ENCODE measurements around the gene CYP1A2.

CYP1A2 gene

DNA sequence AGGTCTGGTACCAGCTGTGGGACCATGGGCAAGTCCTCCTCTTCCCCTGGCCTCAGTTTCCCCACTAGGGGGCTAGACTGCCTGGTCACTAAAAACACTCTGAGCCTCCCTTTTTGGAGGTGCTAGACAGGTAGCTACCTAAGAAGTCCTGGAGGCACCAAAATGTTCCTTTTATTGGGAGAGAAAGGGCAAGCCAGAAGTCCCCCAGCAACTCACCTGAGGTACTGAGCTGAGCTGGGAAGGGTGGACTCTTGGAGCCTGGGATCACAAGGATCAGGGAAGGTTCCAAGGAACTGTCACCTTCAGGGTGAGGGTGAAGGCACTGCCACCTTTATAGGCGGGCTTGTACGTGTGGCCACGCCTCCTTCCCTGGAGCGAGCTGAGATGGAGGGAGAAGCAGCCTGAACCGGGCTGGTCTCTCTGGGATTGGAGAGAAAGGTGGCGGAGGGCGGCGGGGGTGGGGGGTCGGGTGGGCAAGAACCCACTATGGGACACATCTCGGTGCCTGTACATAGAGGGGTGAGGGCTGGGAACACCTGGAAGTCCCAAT is 23.3 kb upstream of the CYP1A2 start, which contains the start of gene CYP1A1:
TSS of gene CYP1A1 (minus strand) at position 304 of the 550 bp plus-strand sequence. CDS start 2,431 bp downstream, outside the sequence.
- H2AFZ ChIP-seq (ENCODE audit: low read depth, low read length): no peak within 1 kb of the TSS
- no peak within 1 kb of the TSS for H3K4me3 ChIP-seq (ENCODE audit: low read depth in 1 of 2, low read length in 2 of 2)
- no peak within 1 kb of the TSS for H3K9ac ChIP-seq (ENCODE audit: low read depth, low read length)
- H3K4me1 ChIP-seq (ENCODE audit: insufficient read depth, low read length): no peaks in the 10 kb centered on the region
- no peak within 1 kb of the TSS for H3K4me2 ChIP-seq (ENCODE audit: insufficient read depth, low read length)
- no peak within 1 kb of the TSS for H3K27ac ChIP-seq (ENCODE audit: low read length)
- peaks cover 8% of the 10 kb centered on the region for H3K27me3 ChIP-seq (ENCODE audit: insufficient read depth, low read length, poor library complexity)
- ATAC-seq (ENCODE audit: insufficient read depth, low read depth): no peak
- DNase-seq: no peak
- H3K79me2 ChIP-seq (ENCODE audit: insufficient read depth, low read length): no peaks in the 10 kb centered on the region
- TF ChIP-seq, protein P1, sequence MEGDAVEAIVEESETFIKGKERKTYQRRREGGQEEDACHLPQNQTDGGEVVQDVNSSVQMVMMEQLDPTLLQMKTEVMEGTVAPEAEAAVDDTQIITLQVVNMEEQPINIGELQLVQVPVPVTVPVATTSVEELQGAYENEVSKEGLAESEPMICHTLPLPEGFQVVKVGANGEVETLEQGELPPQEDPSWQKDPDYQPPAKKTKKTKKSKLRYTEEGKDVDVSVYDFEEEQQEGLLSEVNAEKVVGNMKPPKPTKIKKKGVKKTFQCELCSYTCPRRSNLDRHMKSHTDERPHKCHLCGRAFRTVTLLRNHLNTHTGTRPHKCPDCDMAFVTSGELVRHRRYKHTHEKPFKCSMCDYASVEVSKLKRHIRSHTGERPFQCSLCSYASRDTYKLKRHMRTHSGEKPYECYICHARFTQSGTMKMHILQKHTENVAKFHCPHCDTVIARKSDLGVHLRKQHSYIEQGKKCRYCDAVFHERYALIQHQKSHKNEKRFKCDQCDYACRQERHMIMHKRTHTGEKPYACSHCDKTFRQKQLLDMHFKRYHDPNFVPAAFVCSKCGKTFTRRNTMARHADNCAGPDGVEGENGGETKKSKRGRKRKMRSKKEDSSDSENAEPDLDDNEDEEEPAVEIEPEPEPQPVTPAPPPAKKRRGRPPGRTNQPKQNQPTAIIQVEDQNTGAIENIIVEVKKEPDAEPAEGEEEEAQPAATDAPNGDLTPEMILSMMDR (IDR thresholded peaks at IDR 0.05; ENCODE audit: borderline replicate concordance, extremely low read depth, low read length, poor library complexity, severe bottlenecking): no peak
- TF ChIP-seq EZH2 (IDR thresholded peaks at IDR 0.05; ENCODE audit: borderline replicate concordance, low read depth, low read length, severe bottlenecking): no peak
- H3K9me3 ChIP-seq (ENCODE audit: insufficient read depth, low read length, severe bottlenecking): no peaks in the 10 kb centered on the region
- H4K20me1 ChIP-seq (ENCODE audit: insufficient read depth, low read length): no peaks in the 10 kb centered on the region
- H3K36me3 ChIP-seq (ENCODE audit: insufficient read depth, low read length): no peaks in the 10 kb centered on the region

DNA sequence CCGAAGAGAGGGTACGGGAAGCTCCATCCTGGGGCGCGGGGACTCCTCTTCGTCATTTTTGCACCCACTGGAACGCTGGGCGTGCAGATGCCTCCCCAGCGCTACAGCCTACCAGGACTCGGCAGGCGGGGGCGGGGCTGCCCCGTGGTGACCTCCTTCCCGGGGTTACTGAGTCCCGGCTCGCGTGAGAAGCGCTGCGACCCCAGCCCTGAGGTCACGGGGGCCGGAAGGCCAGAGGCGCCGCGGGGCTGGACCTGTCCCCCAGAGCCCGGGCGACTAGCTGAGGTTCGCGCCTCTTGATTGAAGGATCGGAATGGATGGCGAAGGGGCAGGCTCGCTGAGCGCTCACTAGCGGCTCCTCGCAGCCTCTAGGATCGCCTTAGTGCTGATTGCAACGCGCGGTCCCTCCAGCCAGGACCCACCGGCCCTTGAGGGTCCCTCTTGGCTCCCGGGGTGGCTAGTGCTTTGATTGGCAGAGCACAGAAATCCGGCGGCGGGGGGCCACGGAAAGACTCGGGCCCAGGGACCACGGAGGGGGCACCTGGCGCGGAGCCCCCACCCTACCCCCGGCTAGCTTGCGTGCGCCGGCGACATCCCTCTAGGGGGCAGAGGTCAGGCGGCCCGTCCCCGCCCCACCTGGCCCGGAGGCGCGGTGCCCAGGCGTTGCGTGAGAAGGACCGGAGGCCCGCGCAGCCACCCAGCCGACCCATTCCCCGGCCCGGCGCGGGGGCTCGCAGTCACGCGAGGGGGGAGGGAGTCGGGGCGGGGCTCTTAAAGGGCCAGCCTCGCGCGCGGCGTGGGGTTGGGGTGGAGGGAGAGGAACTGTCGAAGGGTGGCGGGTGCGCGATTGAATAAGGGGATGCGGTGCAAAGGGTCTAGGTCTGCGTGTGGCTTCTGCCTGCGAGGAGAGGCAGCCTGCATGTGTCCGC is 22.5 kb upstream of the CYP1A2 start:
- Histone ChIP-seq H3K79me2 (ENCODE audit: insufficient read depth, low read length) (no peaks in the 10 kb centered on the region), H3K4me2 (ENCODE audit: insufficient read depth, low read length) (no peak overlapping the region), H3K9me3 (ENCODE audit: insufficient read depth, low read length, severe bottlenecking) (no peaks in the 10 kb centered on the region), H2AFZ (ENCODE audit: low read depth, low read length) (no peak overlapping the region), H4K20me1 (ENCODE audit: insufficient read depth, low read length) (no peaks in the 10 kb centered on the region), H3K4me3 (ENCODE audit: low read depth in 1 of 2, low read length in 2 of 2) (no peak overlapping the region), H3K27ac (ENCODE audit: low read length) (no peak overlapping the region), H3K27me3 (ENCODE audit: insufficient read depth, low read length, poor library complexity) (peaks cover 8% of the 10 kb centered on the region), H3K36me3 (ENCODE audit: insufficient read depth, low read length) (no peaks in the 10 kb centered on the region), H3K4me1 (ENCODE audit: insufficient read depth, low read length) (no peaks in the 10 kb centered on the region), H3K9ac (ENCODE audit: low read depth, low read length) (no peak overlapping the region)
- DNase-seq (no peak), ATAC-seq (ENCODE audit: insufficient read depth, low read depth) (no peak)
- TF ChIP-seq, protein P1 (IDR thresholded peaks at IDR 0.05; ENCODE audit: borderline replicate concordance, extremely low read depth, low read length, poor library complexity, severe bottlenecking): no peak
- TF ChIP-seq EZH2 (IDR thresholded peaks at IDR 0.05; ENCODE audit: borderline replicate concordance, low read depth, low read length, severe bottlenecking): no peak

DNA sequence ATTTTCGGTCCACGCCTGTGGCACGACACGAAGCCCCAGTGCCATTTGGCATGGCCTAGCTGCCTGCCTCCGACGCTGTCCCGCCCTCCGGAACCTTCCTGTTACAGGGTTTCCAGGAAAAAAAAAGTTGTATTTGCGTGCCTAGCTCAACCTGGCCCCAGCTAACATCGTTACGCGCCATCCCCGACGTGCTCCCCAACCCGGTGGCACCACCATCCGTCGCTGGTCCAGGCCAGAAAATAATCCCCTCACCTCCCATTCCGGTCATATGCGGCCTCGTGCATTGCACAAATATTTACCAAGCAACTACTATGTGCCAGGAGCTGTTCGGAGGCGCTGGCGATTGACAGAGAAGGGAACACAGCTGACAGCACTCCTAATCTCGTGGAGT is 21.9 kb upstream of the CYP1A2 start:
- Histone ChIP-seq H3K79me2 (ENCODE audit: insufficient read depth, low read length) (no peaks in the 10 kb centered on the region), H3K36me3 (ENCODE audit: insufficient read depth, low read length) (no peaks in the 10 kb centered on the region), H3K4me1 (ENCODE audit: insufficient read depth, low read length) (no peaks in the 10 kb centered on the region), H3K4me2 (ENCODE audit: insufficient read depth, low read length) (no peak overlapping the region), H3K27ac (ENCODE audit: low read length) (no peak overlapping the region), H3K4me3 (ENCODE audit: low read depth in 1 of 2, low read length in 2 of 2) (no peak overlapping the region), H2AFZ (ENCODE audit: low read depth, low read length) (no peak overlapping the region), H3K9me3 (ENCODE audit: insufficient read depth, low read length, severe bottlenecking) (no peaks in the 10 kb centered on the region), H4K20me1 (ENCODE audit: insufficient read depth, low read length) (no peaks in the 10 kb centered on the region), H3K27me3 (ENCODE audit: insufficient read depth, low read length, poor library complexity) (peaks cover 8% of the 10 kb centered on the region), H3K9ac (ENCODE audit: low read depth, low read length) (no peak overlapping the region)
- ATAC-seq (ENCODE audit: insufficient read depth, low read depth) (no peak), DNase-seq (no peak)
- TF ChIP-seq, protein P1 (IDR thresholded peaks at IDR 0.05; ENCODE audit: borderline replicate concordance, extremely low read depth, low read length, poor library complexity, severe bottlenecking): no peak
- no peak for TF ChIP-seq EZH2 (IDR thresholded peaks at IDR 0.05; ENCODE audit: borderline replicate concordance, low read depth, low read length, severe bottlenecking)

Measured in DND-41 (cell line).